NCI-H2081 (cell line): Measurements from ENCODE around the gene GCC2.
"Not testable (repeated sequence)": the region's sequence is repeated elsewhere in the genome, so short reads cannot be mapped to it uniquely, and the experiment has no call there.

Experiments used
- DNase-seq, 2 experiments: peaks; one replicate each; lab custom pipeline; 2025; lab: John Stamatoyannopoulos, UW

Gene GCC2

GRCh38 chr2:108448678-108449409, at the start of gene GCC2:
GCC2 (plus strand) TSS chr2:108449206; CDS start chr2:108449275, 69 bp downstream.
- DNase-seq, result peak; percentile 92 to 93

GRCh38 chr2:108399479-108399878, 49.5 kb upstream of the GCC2 start:
- no peak for DNase-seq

GRCh38 chr2:108401800-108402199, 47.2 kb upstream of the GCC2 start:
- DNase-seq, result no peak

DNA sequence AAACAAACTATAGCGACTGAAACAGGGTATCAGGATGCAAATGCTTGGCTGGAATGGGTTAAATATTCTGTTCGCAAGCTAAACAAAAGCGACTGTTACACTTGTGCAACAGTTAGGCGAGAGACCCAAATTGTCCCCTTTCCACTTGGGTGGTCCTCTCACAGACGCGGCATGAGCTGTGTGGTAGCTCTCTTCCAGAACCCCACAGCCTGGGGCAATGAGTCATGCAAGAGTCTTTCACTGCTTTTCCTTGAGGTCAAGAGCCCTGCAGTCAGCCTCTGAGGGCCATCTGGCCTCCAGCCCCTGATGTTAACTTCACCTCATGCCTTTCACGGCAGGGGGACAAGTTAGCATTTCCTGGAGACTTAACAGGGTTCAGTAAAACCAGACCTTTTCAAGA, 45.5 kb upstream of the GCC2 start:
- DNase-seq, result no peak

GRCh38 chr2:108404784-108405397, 44.1 kb upstream of the GCC2 start:
- no peak for DNase-seq

DNA sequence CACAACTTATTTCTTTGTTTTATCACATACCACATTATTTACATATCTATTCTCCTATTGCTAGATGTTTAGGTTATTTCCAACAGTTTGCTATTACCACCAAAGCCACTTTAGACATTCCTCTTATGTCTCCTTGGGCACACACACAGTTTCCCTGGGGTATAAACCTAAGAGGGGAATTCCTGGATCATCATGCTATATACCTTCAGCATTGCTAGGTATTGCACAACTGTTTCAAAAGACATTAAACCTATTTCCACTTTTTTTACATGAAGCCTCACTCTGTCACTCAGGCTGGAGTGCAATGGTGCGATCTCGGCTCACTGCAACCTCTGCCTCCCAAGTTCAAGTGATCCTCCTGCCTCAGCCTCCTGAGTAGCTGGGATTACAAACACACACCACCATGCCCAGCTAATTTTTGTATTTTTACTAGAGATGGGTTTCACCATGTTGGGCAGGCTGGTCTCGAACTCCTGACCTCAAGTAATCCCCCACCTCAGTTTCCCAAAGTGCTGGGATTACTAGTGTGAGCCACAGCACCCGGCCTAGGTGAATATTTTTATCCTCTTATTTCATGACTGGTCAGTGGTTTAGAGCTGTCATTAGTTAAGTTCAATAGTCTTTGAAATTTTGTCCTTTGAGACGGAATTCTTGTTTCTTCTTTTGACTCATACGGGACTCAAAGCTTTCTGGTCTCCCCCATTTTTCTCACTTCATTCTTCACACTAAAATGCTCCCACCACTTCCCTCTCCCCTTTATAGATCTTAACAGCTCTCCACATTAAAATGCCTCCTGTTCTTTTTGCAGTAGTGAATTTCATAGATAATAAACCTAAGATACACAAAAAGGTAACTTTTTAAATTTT, 40.9 kb upstream of the GCC2 start:
- DNase-seq, result no peak

- DNase-seq, result no peak
Measured at GRCh38 chr2:108409768-108410167, 39.2 kb upstream of the GCC2 start.

- no peak for DNase-seq
Measured at GRCh38 chr2:108412995-108413710, 35.9 kb upstream of the GCC2 start.

- DNase-seq, result no peak
Measured at GRCh38 chr2:108413711-108414095, 35.3 kb upstream of the GCC2 start.

- DNase-seq, result no peak
Measured at GRCh38 chr2:108414256-108414876, 34.6 kb upstream of the GCC2 start.

DNA sequence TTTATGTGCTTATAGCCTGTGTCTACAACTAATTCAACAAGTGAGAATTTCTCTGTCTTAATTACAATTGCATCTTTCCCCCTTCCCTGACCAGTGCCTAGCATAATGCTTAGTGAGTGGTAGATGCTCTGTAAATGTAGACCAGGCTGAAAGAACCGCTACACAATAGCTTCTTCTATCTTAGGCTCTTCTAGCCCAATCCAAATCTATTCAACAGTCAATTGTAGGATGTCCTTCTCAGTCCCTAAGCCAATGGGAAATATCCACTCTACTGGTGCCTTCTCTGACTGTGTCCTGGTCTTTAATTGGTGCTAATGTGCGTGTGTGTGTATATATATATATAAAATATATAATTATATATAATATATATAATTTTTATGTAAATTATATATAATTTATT, 34.1 kb upstream of the GCC2 start:
- no peak for DNase-seq

- no peak for DNase-seq
Measured at GRCh38 chr2:108417254-108417653, 31.8 kb upstream of the GCC2 start.

- DNase-seq, result no peak
Measured at GRCh38 chr2:108418416-108418815, 30.6 kb upstream of the GCC2 start.

- DNase-seq, result no peak
Measured at GRCh38 chr2:108423067-108423466, 25.9 kb upstream of the GCC2 start.

DNA sequence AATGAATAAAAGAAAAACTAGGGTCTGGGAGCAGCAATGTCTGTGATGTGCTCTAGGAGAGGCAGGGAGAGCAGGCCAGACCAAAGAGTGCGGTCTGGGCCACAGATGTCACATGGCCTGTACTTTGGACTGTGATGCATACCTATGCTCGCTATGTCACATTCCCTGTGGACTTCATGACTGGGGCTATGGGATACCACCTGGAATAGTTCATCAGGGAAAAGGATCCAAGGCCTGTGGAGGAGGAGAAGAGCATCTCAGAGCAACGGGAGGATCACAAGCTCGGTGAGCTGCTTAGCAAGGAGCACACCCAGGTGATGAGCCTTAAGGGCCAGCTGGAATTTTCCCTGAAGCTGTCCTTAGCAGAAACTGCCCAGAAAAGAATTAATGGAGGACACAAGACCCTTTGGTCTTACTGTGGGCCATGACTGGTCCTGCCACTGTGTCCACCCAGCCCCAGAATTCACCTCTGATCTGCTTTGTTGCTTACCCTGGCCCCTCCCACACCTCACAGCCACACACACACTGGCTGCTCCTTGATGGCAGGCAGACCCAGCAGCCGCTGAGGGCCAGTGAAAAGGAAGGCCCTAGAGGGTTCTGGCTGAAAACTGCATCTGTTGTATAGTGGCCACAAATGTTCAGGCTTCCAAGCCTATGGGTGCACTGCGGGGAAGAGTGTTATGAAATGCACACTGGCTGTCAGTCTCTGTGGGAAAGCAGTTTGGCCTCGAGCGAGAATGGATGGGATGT, 25.3 kb upstream of the GCC2 start:
- no peak for DNase-seq

- no peak for DNase-seq
Measured at GRCh38 chr2:108428286-108429009, 20.6 kb upstream of the GCC2 start.

DNA sequence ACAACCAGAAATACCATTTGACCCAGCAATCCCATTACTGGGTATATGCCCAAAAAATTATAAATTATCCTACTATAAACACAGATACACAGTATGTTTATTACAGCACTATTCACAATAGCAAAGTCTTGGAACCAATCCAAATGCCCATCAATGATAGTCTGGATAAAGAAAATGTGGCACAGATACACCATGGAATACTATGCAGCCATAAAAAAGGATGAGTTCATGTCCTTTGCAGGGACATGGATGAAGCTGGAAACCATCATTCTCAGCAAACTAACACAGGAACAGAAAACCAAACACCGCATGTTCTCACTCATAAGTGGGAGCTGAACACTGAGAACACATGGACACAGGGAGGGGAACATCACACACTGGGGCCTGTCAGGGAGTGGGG, 13.4 kb upstream of the GCC2 start:
- not testable (repeated sequence) for DNase-seq

DNA sequence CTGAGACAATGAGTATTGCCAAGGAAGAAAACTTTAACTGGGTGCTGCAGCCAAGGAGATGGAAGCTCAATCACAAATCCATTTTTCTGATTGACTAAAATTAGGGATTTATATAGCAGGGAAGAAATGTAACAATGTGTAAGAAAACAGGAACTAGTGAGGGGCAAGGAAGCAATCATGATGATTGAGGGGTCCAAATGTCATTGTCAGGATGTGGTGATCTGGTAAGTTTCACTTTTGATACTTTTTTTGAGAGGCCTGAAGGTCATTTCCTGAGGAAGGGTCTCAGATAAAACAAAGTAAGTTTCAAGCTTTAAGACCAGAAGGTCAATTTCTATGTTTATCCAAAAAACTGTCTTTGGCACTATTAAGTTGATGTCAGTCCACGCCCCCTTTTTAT, 12.0 kb upstream of the GCC2 start:
- no peak for DNase-seq

DNA sequence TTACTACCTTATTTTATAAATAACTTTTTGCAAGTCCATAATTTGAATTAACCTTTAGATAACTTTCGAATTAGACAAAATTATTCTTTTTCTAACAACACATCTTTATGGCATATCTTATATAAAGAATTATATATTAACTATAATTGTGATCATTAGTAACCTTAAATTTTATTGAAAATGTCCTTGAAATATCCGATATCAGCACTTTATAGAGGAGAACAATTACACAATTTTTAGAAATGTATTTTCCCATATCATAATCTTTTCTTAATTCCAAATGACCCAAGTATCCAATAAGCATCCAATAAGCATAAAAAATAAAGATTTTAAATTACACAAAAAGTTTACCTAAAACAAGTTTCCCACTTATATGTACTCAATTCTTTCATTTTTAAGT, 7.3 kb upstream of the GCC2 start:
- DNase-seq, result no peak
